PC-3 (cell line): ENCODE results near the gene FBXL16.

ENCODE experiments used
- EZH2 ChIP-seq: fragments of 300-600 bp; sonication (generic); IDR thresholded peaks from one replicate; pipeline ENCODE4 v1.6.1; 2017; ENCODE audit warnings: antibody characterized with exemption, mild to moderate bottlenecking, low read length; ENCODE audit not compliant: unreplicated experiment
- EZH2phosphoT487 ChIP-seq: fragments of 300-600 bp; sonication (generic); IDR thresholded peaks from 2 replicates; pipeline ENCODE4 v1.6.1; 2018; ENCODE audit warnings: mild to moderate bottlenecking, antibody characterized with exemption, low read length, borderline replicate concordance
- TF ChIP-seq, protein P1 (sequence below): fragments of 300-600 bp; sonication (generic); conservative IDR thresholded peaks from 2 replicates; pipeline ENCODE4 v1.5.1; 2017; ENCODE audit warnings: antibody characterized with exemption, low read depth, mild to moderate bottlenecking, low read length

DNA sequence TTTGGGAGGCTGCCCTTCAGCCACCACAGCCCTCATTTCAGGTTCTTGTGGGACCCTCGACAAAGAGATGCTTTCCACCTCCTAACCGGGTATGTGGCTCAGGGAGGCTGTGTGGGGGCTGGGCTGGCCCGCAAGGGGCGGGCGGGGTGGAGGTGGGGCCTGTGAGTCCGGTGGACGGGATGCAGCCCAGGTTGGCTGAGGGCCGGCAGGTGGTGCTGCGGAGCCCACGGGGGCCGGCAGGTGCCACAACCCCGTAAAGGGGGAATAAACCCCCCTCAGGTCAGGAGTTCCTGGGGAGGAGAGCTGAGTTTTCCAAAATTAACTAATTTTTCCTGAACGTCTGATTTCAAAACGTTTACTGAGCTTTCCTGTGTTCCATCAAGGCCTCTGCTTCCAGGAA lies 40.1 kb upstream of the FBXL16 start:
- TF ChIP-seq, protein P1, sequence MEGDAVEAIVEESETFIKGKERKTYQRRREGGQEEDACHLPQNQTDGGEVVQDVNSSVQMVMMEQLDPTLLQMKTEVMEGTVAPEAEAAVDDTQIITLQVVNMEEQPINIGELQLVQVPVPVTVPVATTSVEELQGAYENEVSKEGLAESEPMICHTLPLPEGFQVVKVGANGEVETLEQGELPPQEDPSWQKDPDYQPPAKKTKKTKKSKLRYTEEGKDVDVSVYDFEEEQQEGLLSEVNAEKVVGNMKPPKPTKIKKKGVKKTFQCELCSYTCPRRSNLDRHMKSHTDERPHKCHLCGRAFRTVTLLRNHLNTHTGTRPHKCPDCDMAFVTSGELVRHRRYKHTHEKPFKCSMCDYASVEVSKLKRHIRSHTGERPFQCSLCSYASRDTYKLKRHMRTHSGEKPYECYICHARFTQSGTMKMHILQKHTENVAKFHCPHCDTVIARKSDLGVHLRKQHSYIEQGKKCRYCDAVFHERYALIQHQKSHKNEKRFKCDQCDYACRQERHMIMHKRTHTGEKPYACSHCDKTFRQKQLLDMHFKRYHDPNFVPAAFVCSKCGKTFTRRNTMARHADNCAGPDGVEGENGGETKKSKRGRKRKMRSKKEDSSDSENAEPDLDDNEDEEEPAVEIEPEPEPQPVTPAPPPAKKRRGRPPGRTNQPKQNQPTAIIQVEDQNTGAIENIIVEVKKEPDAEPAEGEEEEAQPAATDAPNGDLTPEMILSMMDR, result no peak
- TF ChIP-seq EZH2, result no peak
- no peak for TF ChIP-seq EZH2phosphoT487
